ENCODE results near the gene DPYD. TPM values are rescaled to one million over a fixed set of nuclear protein-coding genes. Genes with fewer than 3 reads are reported as not detected.

Gene DPYD
- polyA plus RNA-seq, 1 of the 3 experiments (the other 2 are of a cell fraction): 23.0 TPM

GRCh38 chr1:97033949-97034348, 886.9 kb downstream of the DPYD start:
- WGBS (ENCODE audit: low lambda C conversion rate): 45% methylated on average over 2 of the region's 2 CpGs
- H3K4me1 ChIP-seq (ENCODE audit: control insufficient read depth in 1 of 2, insufficient read depth in 2 of 2, low read depth in 1 of 2, low read length in 1 of 2): no peaks in the 10 kb centered on the region; a peak in 1 of 4 replicates
- no peak overlapping the region for H2AFZ ChIP-seq (ENCODE audit: low read depth)
- H3K9me2 ChIP-seq: no peaks in the 10 kb centered on the region
- no peaks in the 10 kb centered on the region for H4K20me1 ChIP-seq (ENCODE audit: insufficient read depth)
- no peaks in the 10 kb centered on the region for H3K36me3 ChIP-seq (replicated peaks in 1 of 2; ENCODE audit: control insufficient read depth in 1 of 2, insufficient read depth in 2 of 2, low read length in 1 of 2)
- no peak overlapping the region; a peak in 1 of 4 replicates for H3K27ac ChIP-seq (ENCODE audit: low read depth in 2 of 2, low read length in 1 of 2)
- POLR2A ChIA-PET: no interaction called here
- no peak for TF ChIP-seq ZBTB33 (IDR thresholded peaks at IDR 0.05; ENCODE audit: borderline replicate concordance, low read depth)
- no peak for TF ChIP-seq MXI1 (IDR thresholded peaks at IDR 0.05; ENCODE audit: low read depth, low read length)
- TF ChIP-seq TAF1 (IDR thresholded peaks at IDR 0.05; ENCODE audit: borderline replicate concordance, low read depth, low read length): no peak
- no peak for TF ChIP-seq NRF1 (IDR thresholded peaks at IDR 0.05; ENCODE audit: low read depth, low read length)
- no peak for TF ChIP-seq FOXM1 (IDR thresholded peaks at IDR 0.05; ENCODE audit: low read depth)
- no peak for TF ChIP-seq EZH2phosphoT487 (IDR thresholded peaks at IDR 0.05; ENCODE audit: borderline replicate concordance, low read depth)
- TF ChIP-seq SIN3A (IDR thresholded peaks at IDR 0.05; ENCODE audit: borderline replicate concordance, low read depth, low read length): no peak
- no peak for TF ChIP-seq RAD21 (IDR thresholded peaks at IDR 0.05; ENCODE audit: low read length)
- no peak for TF ChIP-seq CHD2 (IDR thresholded peaks at IDR 0.05; ENCODE audit: low read length, partially characterized antibody)
- TF ChIP-seq REST (IDR thresholded peaks at IDR 0.05; ENCODE audit: low read depth, low read length): no peak
- no peak for TF ChIP-seq ELF1 (IDR thresholded peaks at IDR 0.05)
- no peak for TF ChIP-seq MAX (IDR thresholded peaks at IDR 0.05; ENCODE audit: low read depth)
- no peak for TF ChIP-seq FOXJ3 (CRISPR knock-in tag; IDR thresholded peaks at IDR 0.05)
- TF ChIP-seq MEF2A (IDR thresholded peaks at IDR 0.05; ENCODE audit: borderline replicate concordance, low read depth): no peak
- no peak for TF ChIP-seq EP300 (IDR thresholded peaks at IDR 0.05; ENCODE audit: borderline replicate concordance in 1 of 2, low read depth in 1 of 2, low read length in 1 of 2)
- no peak for TF ChIP-seq GATA2 (CRISPR knock-in tag; IDR thresholded peaks at IDR 0.05)
- no peak for TF ChIP-seq RFX5 (IDR thresholded peaks at IDR 0.05; ENCODE audit: low read length)
- no peak for TF ChIP-seq TEAD4 (IDR thresholded peaks at IDR 0.05; ENCODE audit: borderline replicate concordance, insufficient read depth)
- no peaks in the 10 kb centered on the region for H3K27me3 ChIP-seq (ENCODE audit: insufficient read depth)
- no peaks in the 10 kb centered on the region for H3F3A ChIP-seq (replicated peaks; ENCODE audit: insufficient read depth)
- no peaks in the 10 kb centered on the region for H3K79me2 ChIP-seq (ENCODE audit: insufficient read depth)
- H3K4me2 ChIP-seq: no peak overlapping the region
- no peak overlapping the region for H3K9ac ChIP-seq
- CTCF ChIA-PET: interaction anchor here (1.4 kb wide), 1 partner anchor 10 kb away, joined by 3 read pairs; no protein-coding TSS in a partner anchor
- no peak for DNase-seq
- H3K9me3 ChIP-seq: no peaks in the 10 kb centered on the region
- no peak overlapping the region for H3K4me3 ChIP-seq (ENCODE audit: low read depth in 2 of 2, low read length in 1 of 2)
